Measurements from ENCODE around the gene C10orf62. TPM values are rescaled to one million over a fixed set of nuclear protein-coding genes. Genes with fewer than 3 reads are reported as not detected.

The C10orf62 gene
- total and polyA plus RNA-seq, 9 of the 15 experiments (the other 6 are each of a cell fraction or from before 2014, with no cell fraction given), result not detected

GRCh38 chr10:97571622-97572021 lies 17.9 kb upstream of the C10orf62 start:
- FAIRE-seq (no peak), ATAC-seq (no peak), DNase-seq (ENCODE audit: extremely low read depth in 1 of 4, low spot score in 3 of 4) (no peak)
- Histone ChIP-seq H3K9me3 (replicated peaks; ENCODE audit: control insufficient read depth, insufficient read depth, low read depth, low read length) (no peaks in the 10 kb centered on the region), H4K20me1 (replicated peaks; ENCODE audit: control insufficient read depth, insufficient read depth, low read length) (no peaks in the 10 kb centered on the region), H3K79me2 (ENCODE audit: control insufficient read depth, insufficient read depth, low read length) (no peaks in the 10 kb centered on the region), H3K36me3 (ENCODE audit: control insufficient read depth, insufficient read depth, low read length) (no peaks in the 10 kb centered on the region), H3K4me2 (ENCODE audit: insufficient read depth, low read length) (no peak overlapping the region), H3K4me1 (replicated peaks in 1 of 2; ENCODE audit: control insufficient read depth in 2 of 2, insufficient read depth in 2 of 2, low read length in 2 of 2) (peaks cover 2 to 13% of the 10 kb centered on the region in 2 experiments; a peak in 4 of 5 replicates), H3K27me3 (ENCODE audit: control insufficient read depth in 2 of 2, insufficient read depth in 2 of 2, low read length in 2 of 2) (no peaks in the 10 kb centered on the region), H3K27ac (ENCODE audit: extremely low read depth, low read depth, low read length) (no peak overlapping the region), H3K4me3 (no peak overlapping the region), H3K9ac (ENCODE audit: insufficient read depth in 1 of 2, low read depth in 2 of 2, low read length in 2 of 2) (peak overlapping the region in 1 of 2 experiments; percentile 4; a peak in 1 of 4 replicates), H2AFZ (ENCODE audit: low read depth, low read length) (no peak overlapping the region), H3K9me1 (ENCODE audit: control insufficient read depth, insufficient read depth, low read length) (no peaks in the 10 kb centered on the region)
- TF ChIP-seq ARID2 (IDR thresholded peaks at IDR 0.05), result no peak
- TF ChIP-seq JUND (IDR thresholded peaks at IDR 0.05; ENCODE audit: borderline replicate concordance, low read depth, low read length), result no peak
- TF ChIP-seq JUND (tag; IDR thresholded peaks at IDR 0.05; ENCODE audit: borderline replicate concordance, low read depth, low read length), result no peak
- no peak for TF ChIP-seq HOXB6 (CRISPR knock-in tag; IDR thresholded peaks at IDR 0.05; ENCODE audit: borderline replicate concordance)
- TF ChIP-seq CHD7 (IDR thresholded peaks at IDR 0.05; ENCODE audit: low read depth, low read length), result no peak
- ChIA-PET POLR2A (interaction anchor here (0.6 to 1.3 kb wide), 2 partner anchors 10 to 29 kb away, joined by 3 to 4 read pairs; no protein-coding TSS in a partner anchor), CTCF (ENCODE audit: low intra/inter-chr PET ratio) (interaction anchor here (1.6 to 3.4 kb wide), 2 partner anchors 41 to 160 kb away, joined by 8 to 23 read pairs; no protein-coding TSS in a partner anchor)
- in situ Hi-C loops (cut with MboI), result no loop called here
- intact Hi-C loops (cut with micrococcal nuclease), result loop anchor here (1.0 to 10.0 kb wide), 3 partner anchors 41 to 161 kb away; partner anchors contain the start of gene AVPI1
- WGBS (ENCODE audit: insufficient coverage, low coverage, missing lambda C conversion rate), result 34% methylated on average over 3 of the region's 3 CpGs
- no TSS peak for BruUV-seq (replicated peaks)

Measured in K562 (cell line).